Caco-2 (cell line): ENCODE results near the gene PAX5. TPM values are rescaled to one million over a fixed set of nuclear protein-coding genes. Genes with fewer than 3 reads are reported as not detected.

Experiments
- BruUV-seq: library from RNA; stranded (reverse); fragments of 400-500 nt; replicated peaks from 2 replicates; lab custom pipeline; 2021; lab: Mats Ljungman, UMichigan
- CTCF ChIA-PET: fragments of 300-600 bp; sonication (Branson Sonifier 250); formaldehyde crosslinking; loops from one replicate; lab custom pipeline; 2022; ENCODE audit warnings: antibody characterized with exemption; lab: Charles Lee
- POLR2A ChIA-PET: fragments of 300-600 bp; sonication (Branson Sonifier 250); formaldehyde crosslinking; loops from one replicate; lab custom pipeline; 2022; ENCODE audit warnings: antibody characterized with exemption; lab: Charles Lee
- DNase-seq, 2 experiments: peaks; one replicate each; pipeline versions ENCODE4 v3.0.0 to v3.0.0-alpha.2; 2020 to 2022
- H3K27me3 ChIP-seq: replicated peaks from 2 replicates; pipeline ENCODE4 v1.6.0; 2011; ENCODE audit warnings: low read length; ENCODE audit not compliant: control insufficient read depth, insufficient read depth
- H3K36me3 ChIP-seq: 2 replicates; pipeline ENCODE4 v1.5.1; 2011; ENCODE audit warnings: low read length; ENCODE audit not compliant: control insufficient read depth, insufficient read depth
- H3K4me1 ChIP-seq: fragments of 250-450 bp; sonication (Bioruptor Pico); 2 replicates; pipeline ENCODE4 v1.5.1; 2020; ENCODE audit warnings: mild to moderate bottlenecking
- H3K4me3 ChIP-seq: 2 replicates; pipeline ENCODE4 v1.5.1; 2011; ENCODE audit warnings: low read depth, mild to moderate bottlenecking, control low read depth, low read length
- H3K9me3 ChIP-seq: fragments of 250-450 bp; sonication (Bioruptor Pico); 2 replicates; pipeline ENCODE4 v1.5.1; 2020; ENCODE audit warnings: mild to moderate bottlenecking, moderate library complexity
- H3K27ac Mint-ChIP-seq: one replicate; pipeline ENCODE4 v1.8.0; 2022; ENCODE audit warnings: mixed read lengths; ENCODE audit not compliant: unreplicated experiment
- H3K27me3 Mint-ChIP-seq: one replicate; pipeline ENCODE4 v1.8.0; 2022; ENCODE audit warnings: mixed read lengths; ENCODE audit not compliant: insufficient read depth, unreplicated experiment
- H3K36me3 Mint-ChIP-seq: one replicate; pipeline ENCODE4 v1.8.0; 2022; ENCODE audit warnings: mild to moderate bottlenecking, mixed read lengths; ENCODE audit not compliant: insufficient read depth, unreplicated experiment
- H3K4me1 Mint-ChIP-seq: one replicate; pipeline ENCODE4 v1.8.0; 2022; ENCODE audit warnings: low read depth, mixed read lengths; ENCODE audit not compliant: unreplicated experiment
- H3K4me3 Mint-ChIP-seq: one replicate; pipeline ENCODE4 v1.8.0; 2022; ENCODE audit warnings: mild to moderate bottlenecking, moderate library complexity, mixed read lengths; ENCODE audit not compliant: unreplicated experiment
- H3K9me3 Mint-ChIP-seq: one replicate; pipeline ENCODE4 v1.8.0; 2022; ENCODE audit warnings: mixed read lengths; ENCODE audit not compliant: unreplicated experiment
- CTCF ChIP-seq, 2 experiments: fragments of 200-600 bp in 1 of 2; IDR thresholded peaks; 1 replicate in 1 of 2; 2 replicates in 1 of 2; pipeline versions ENCODE4 v1.5.1 to v1.8.0; 2011 to 2022; ENCODE audit warnings: antibody characterized with exemption in 1 of 2, control low read depth in 1 of 2, inconsistent platforms in 1 of 2, low read depth in 1 of 2, low read length in 1 of 2, mild to moderate bottlenecking in 1 of 2, moderate library complexity in 1 of 2; ENCODE audit not compliant: insufficient read depth in 1 of 2, severe bottlenecking in 1 of 2, unreplicated experiment in 1 of 2
- intact Hi-C: fragments of 100-400 bp; cut with micrococcal nuclease; formaldehyde crosslinking; loops from one replicate; pipeline ENCODE4 v1.10.0; 2022; ENCODE audit not compliant: unreplicated experiment
- total RNA-seq: library from RNA; stranded (reverse); gene quantifications from 2 replicates; pipeline ENCODE4 v1.2.3, GENCODE V29; 2022

The PAX5 gene
- total RNA-seq, 1 experiment from 2014 or later, result not detected

GRCh38 chr9:36849943-36850342, 184.1 kb downstream of the PAX5 start:
- CTCF ChIA-PET, result no interaction called here
- no peak for DNase-seq
- Histone ChIP-seq H3K4me1 (no peaks in the 10 kb centered on the region), H3K36me3 (no peaks in the 10 kb centered on the region), H3K4me3 (no peak overlapping the region), H3K27me3 (no peaks in the 10 kb centered on the region), H3K9me3 (no peaks in the 10 kb centered on the region)
- no peak for TF ChIP-seq CTCF (IDR thresholded peaks at IDR 0.05; ENCODE audit: insufficient read depth in 1 of 2, low read depth in 1 of 2, low read length in 1 of 2, severe bottlenecking in 1 of 2, unreplicated experiment in 1 of 2)
- no peaks in the 10 kb centered on the region for H3K36me3 Mint-ChIP-seq
- POLR2A ChIA-PET, result no interaction called here
- no peaks in the 10 kb centered on the region for H3K27me3 Mint-ChIP-seq
- intact Hi-C loops, result no loop called here
- BruUV-seq, result no TSS peak
- no peak overlapping the region for H3K4me3 Mint-ChIP-seq
- no peaks in the 10 kb centered on the region for H3K9me3 Mint-ChIP-seq
- H3K4me1 Mint-ChIP-seq, result peaks cover 7% of the 10 kb centered on the region
- no peak overlapping the region for H3K27ac Mint-ChIP-seq

- no peaks in the 10 kb centered on the region for H3K27me3 Mint-ChIP-seq
Measured at GRCh38 chr9:36848946-36849345, 185.1 kb downstream of the PAX5 start.

GRCh38 chr9:36847781-36848673, 186.0 kb downstream of the PAX5 start:
- Histone ChIP-seq H3K27me3 (no peaks in the 10 kb centered on the region), H3K4me3 (no peak overlapping the region), H3K4me1 (no peaks in the 10 kb centered on the region), H3K36me3 (no peaks in the 10 kb centered on the region), H3K9me3 (no peaks in the 10 kb centered on the region)
- no peaks in the 10 kb centered on the region for H3K36me3 Mint-ChIP-seq
- TF ChIP-seq CTCF (IDR thresholded peaks at IDR 0.05; ENCODE audit: insufficient read depth in 1 of 2, low read depth in 1 of 2, low read length in 1 of 2, severe bottlenecking in 1 of 2, unreplicated experiment in 1 of 2), result no peak
- intact Hi-C loops, result no loop called here
- no peak for DNase-seq
- POLR2A ChIA-PET, result no interaction called here
- no TSS peak for BruUV-seq
- no peaks in the 10 kb centered on the region for H3K27me3 Mint-ChIP-seq
- H3K4me1 Mint-ChIP-seq, result peaks cover 7% of the 10 kb centered on the region
- CTCF ChIA-PET, result no interaction called here
- H3K9me3 Mint-ChIP-seq, result no peaks in the 10 kb centered on the region
- no peak overlapping the region for H3K27ac Mint-ChIP-seq
- no peak overlapping the region for H3K4me3 Mint-ChIP-seq

More at GRCh38 chr9:36848946-36849345, 185.1 kb downstream of the PAX5 start:
- H3K36me3 Mint-ChIP-seq, result no peaks in the 10 kb centered on the region
- Histone ChIP-seq H3K27me3 (no peaks in the 10 kb centered on the region), H3K36me3 (no peaks in the 10 kb centered on the region), H3K9me3 (no peaks in the 10 kb centered on the region), H3K4me3 (no peak overlapping the region), H3K4me1 (no peaks in the 10 kb centered on the region)
- H3K4me3 Mint-ChIP-seq, result no peak overlapping the region
- ChIA-PET POLR2A (no interaction called here), CTCF (no interaction called here)
- peaks cover 7% of the 10 kb centered on the region for H3K4me1 Mint-ChIP-seq
- DNase-seq, result no peak
- H3K27ac Mint-ChIP-seq, result no peak overlapping the region
- BruUV-seq, result no TSS peak
- TF ChIP-seq CTCF (IDR thresholded peaks at IDR 0.05; ENCODE audit: insufficient read depth in 1 of 2, low read depth in 1 of 2, low read length in 1 of 2, severe bottlenecking in 1 of 2, unreplicated experiment in 1 of 2), result no peak
- intact Hi-C loops, result no loop called here
- no peaks in the 10 kb centered on the region for H3K9me3 Mint-ChIP-seq
